GM21515 (cell line): ENCODE data around the gene AIPL1.
"Not testable (repeated sequence)": the region's sequence is repeated elsewhere in the genome, so short reads cannot be mapped to it uniquely, and the experiment has no call there.

Experiments used
- ATAC-seq: cut with Tn5 transposase; IDR thresholded peaks from one replicate; pipeline ENCODE4 v1.9.1; 2021; ENCODE audit not compliant: unreplicated experiment

The AIPL1 gene, protein sequence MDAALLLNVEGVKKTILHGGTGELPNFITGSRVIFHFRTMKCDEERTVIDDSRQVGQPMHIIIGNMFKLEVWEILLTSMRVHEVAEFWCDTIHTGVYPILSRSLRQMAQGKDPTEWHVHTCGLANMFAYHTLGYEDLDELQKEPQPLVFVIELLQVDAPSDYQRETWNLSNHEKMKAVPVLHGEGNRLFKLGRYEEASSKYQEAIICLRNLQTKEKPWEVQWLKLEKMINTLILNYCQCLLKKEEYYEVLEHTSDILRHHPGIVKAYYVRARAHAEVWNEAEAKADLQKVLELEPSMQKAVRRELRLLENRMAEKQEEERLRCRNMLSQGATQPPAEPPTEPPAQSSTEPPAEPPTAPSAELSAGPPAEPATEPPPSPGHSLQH

DNA sequence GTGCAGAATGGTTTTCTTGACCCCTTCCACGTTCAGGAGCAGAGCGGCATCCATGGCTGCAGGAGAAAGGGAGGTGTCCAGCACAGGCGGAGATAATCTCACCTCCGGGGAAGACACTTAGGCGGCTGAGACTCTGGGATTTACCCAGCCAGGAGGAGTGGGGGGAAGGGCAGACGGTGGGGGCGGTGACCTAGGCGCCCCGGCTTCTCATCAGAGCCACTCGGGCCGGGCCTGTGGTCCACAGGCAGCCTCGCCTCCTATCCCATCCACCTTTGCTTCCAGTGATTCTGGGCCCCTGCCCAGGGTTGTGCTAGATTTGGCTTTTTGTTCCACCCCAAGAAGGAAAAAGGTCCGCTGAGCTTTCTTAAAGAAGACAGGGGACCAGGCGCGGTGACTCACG, at the start of gene AIPL1:
Gene AIPL1 (minus strand): TSS at position 71 of the 400 bp plus-strand sequence. CDS start 17 bp downstream, at position 54.
- ATAC-seq, result no peak

DNA sequence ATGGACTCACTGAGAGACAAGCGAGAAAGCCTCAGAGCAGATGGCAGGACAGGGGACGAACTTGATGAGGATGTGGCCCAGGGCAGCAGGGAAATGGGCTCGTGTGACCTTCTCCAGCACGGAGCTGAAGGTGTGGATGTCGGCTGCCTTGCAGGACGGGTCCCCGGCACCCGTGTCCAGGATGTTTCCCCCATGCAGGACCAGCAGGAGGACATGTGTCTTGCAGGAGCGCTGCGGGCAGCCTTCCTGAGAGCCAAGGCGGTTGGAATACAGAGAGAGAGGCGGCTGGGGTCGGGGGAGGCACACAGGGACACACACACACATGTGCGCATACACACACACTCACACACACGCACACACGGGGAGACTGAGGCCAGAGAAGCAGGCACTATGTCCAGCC, 48.6 kb upstream of the AIPL1 start:
- no peak for ATAC-seq

DNA sequence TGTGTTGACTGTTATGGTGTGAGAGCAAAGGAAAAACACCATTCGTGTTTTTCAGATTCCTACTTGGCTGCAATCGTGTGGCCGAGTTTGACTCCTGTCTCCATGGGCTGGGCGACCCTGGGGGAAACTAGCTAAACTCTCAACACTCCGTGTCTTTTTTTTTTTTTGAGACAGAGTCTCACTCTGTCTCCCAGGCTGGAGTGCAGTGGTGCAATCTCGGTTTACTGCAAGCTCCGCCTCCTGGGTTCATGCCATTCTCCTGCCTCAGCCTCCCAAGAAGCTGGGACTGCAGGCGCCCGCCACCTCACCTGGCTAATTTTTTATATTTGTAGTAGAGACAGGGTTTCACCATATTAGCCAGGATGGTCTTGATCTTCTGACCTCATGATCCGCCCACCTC, 47.9 kb upstream of the AIPL1 start:
- not testable (repeated sequence) for ATAC-seq

DNA sequence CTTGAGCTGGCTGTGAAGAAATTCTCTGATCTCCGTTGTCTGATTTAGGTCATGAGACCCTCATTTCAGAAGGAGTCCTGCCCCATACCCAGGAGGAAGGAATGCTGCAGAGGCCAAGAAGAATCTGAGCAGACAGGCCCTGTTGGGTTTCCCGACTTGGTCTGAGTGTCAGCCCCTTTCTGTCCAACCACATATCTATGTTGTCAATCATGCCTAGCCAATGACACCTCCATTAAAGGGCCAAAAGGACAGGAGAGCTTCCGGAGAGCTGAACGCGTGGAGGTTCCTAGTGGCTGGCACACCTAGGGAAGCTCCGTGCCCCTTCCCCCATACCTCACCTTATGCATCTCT, 47.2 kb upstream of the AIPL1 start:
- no peak for ATAC-seq

DNA sequence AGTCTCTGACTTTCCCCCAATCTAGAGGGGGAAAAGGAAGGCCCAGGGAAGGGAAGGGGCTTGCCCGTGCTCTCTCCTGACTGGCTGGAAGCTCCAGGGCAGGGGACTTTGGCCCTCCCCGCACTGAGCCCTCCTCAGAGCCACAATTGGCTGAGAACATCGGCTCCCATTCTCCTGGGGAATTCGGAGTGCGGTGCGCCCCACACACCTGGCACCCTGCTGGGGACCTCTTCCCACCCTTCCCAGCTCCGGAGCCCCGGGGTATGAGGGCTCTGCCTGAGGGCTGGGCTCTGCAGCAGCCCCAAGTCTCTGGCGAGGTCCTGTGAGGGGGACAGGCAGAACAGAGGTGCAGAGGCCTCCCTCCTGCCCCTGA, 45.4 kb upstream of the AIPL1 start:
- ATAC-seq, result no peak

DNA sequence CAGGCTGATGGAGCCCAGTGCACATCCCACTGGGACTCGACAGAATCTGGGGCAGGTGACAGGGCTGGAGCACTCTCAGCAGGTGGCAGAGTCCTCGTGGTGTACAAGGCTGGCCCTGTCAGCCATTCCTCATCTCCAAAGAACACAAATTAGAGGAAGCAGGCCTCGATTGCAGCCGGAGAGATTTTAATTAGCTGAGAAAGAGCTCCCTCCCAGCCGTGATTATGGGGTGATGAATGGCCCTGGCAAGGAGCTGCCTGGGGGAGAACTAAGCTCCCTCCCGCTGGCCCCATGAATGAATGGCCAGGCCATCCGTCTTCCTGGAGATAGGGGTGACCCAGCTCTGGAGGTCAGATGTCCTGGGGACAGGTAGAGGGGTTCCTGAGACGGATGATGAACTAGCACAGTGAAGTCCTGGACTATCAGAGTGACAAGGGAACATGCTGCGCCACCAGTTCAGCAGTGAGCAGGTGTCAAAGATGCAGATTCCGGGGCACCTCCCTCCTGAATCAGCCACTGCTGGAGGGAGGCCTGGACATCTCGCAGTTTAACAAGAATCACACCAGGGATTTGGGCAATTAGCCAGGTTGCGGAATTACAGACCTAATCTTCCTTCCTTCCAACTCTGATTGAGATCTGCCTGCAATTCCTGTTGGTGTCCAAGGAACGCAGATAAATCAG, 44.8 kb upstream of the AIPL1 start:
- no peak for ATAC-seq

DNA sequence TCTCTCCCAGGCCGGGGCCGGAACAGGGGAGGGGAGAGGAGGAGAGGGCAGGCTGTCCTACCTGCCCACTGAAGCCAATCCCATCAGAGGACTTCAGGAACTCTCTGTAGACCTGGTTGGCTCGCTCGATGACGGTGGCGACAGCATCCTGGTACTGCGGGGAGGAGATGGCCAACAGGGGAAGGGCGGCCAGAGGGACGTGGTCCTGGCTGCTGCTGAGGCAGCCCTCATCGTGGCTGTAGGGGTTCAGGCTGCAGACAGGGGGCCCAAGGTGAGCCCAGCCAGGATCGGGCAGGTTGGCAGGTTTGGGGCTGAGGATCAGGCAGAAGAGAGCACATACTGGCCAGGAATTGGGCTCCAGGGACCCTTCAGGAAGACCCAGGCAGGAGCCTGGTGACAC, 43.6 kb upstream of the AIPL1 start:
- ATAC-seq, result no peak

DNA sequence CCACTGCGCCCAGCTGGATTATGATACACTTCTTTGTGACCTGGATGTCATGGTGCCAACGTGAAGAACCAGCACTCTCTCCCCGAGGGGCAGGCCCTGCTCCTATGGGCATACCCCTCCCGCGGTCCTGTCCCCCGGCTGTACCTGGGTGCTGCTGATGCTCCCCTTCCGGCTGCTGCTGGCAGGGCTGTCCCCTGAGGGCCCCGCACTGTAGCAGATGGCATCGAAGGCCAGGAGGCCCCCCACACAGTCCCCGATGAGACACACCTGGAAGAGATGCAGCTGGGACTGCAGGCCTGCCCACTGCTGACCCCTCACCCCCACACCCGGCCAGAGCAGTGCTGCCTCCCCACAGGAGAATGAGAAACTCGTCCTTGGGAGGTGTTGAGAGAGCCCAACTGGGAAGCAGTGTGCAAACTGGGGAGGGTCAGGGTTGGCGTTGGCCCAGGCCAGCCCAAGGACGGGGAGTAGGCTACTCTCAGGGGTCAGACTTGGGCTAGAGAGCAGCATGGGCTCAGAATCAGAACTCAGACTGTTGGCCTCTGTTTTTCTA, 43.0 kb upstream of the AIPL1 start:
- no peak for ATAC-seq

DNA sequence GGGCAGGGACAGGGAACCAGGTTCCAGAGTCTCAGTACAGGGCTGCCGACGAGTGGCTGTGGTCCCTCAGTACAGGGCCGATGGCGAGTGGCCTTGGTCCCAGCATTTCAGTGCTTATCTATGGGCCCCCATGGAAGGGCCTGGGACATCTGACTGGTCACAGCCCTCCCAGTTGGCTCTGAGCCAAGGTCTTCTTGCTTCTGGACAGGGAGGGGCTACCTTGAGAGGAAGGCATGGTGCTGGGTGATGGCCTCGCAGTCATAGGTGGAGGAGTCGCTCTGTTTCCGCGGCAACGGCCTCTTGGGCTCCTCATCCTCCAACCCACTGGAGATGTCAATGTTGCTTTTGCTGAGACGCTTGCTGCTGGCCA, 41.9 kb upstream of the AIPL1 start:
- ATAC-seq, result no peak

DNA sequence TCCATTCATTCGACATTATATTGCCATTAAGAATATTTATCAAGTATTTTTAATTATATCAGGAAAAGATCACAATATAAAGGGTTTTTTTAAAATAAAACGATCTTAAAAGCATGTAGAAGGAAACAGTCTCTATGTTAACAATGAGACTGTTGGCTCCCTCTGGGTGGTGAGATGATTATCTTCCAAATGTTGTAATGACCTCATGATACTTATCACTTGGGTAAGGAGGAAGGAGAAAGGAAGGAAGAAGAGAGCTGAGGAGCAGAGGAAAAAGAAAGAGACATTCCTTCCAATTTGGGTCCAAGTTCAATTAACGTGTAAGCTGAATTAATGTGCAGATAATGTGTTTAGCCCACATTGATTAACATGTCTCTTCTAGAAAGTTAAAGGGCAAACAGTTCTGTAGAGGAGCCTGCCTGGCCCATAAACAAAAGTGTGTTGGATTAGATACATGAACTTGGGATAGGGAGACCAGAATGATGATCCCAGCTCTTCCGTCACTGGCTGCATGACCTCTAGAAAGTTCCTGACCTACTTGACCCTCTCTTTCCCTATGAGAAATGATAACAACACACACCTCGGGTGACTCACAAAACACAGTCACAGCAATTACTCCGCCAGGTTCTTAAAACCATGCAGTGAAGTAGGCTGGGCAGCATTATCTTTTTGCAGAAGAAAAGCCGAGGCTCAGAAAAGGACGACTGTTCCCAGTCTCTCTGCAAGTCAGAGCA, 41.3 kb upstream of the AIPL1 start:
- ATAC-seq, result no peak

DNA sequence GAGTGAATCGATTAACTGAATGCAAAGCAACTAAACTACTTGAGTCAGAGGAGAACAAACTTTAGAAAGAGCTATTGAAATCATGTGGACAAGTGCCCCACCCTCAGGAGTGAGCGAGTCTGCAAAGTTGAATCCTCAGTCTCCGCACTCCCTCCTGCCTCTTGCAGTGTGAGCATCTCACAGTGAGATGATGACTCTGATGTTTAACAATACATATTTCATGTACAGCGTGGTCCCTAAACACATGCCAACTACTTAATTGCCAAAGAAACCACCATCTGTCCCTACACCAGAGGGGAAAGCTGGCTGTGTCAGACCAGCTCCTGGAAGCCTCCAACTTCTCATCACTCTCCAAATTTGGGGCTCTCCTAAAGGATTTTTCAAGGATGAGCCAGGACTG, 40.5 kb upstream of the AIPL1 start:
- no peak for ATAC-seq

DNA sequence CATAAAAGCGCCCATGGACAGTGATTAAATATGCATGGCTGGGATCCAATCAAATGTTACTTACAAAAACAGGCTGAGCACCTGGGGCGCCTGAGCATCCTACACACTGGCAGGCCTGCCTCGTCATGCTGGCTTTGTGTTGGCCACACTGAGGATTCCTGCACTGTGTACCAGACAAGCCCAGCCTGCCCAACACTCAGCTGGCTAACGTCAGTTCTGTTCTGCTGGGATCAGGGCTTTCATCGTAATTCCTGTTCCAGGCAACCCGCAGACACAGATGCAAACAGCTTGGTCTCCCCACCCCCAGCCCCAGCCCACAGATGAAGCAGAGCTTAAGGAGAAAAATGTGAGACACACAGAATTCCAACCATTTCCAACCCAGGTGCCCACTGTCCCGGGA, 40.0 kb upstream of the AIPL1 start:
- no peak for ATAC-seq

DNA sequence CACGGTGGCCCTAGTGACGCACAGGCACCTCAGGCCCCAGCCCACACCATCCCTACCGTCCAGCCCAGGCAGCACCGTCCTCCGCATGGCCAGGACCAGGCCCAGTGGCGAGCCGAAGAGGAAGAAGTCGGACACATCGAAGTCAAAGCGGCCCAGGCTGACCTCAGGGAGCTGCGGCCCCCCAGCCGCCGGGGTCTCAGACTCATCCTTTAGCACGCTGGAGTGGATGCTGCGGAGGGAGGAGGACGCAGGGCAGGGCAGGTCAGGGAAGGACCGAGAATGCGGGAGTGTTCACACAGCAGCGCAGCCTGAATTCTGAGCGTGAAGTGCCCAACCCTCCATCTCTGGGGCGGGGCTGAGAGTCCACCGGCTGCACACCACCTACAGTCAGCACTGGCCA, 39.5 kb upstream of the AIPL1 start:
- no peak for ATAC-seq

DNA sequence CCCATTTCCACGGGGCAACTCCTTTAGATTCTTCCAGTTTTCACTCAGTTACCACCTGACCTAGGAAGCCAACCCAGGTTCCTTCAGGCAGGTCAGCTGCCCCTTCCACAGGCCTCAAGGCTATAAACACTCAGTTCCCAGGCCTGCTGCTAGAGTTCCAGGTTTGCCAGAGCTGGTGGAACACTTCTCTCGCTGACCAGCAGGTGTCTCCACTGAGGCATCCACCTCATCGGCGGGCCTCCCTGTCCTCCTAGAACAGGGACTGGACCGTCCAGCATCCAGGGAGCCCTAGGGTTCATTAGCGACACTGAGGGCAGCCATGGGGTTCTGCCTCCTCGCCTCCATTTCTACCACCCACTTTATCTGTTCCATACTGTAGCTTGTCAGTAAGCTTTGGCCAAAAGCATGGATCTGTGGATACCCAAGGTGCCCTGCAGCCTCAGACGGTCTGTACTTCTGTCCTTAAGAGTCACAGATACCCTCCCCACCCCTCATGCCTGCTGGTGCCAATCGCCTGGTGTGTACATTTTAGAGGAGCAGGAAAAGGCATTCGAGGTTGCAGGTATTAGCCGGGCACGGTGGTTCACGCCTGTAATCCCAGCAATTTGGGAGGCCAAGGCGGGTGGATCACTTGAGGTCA, 38.3 kb upstream of the AIPL1 start:
- no peak for ATAC-seq

DNA sequence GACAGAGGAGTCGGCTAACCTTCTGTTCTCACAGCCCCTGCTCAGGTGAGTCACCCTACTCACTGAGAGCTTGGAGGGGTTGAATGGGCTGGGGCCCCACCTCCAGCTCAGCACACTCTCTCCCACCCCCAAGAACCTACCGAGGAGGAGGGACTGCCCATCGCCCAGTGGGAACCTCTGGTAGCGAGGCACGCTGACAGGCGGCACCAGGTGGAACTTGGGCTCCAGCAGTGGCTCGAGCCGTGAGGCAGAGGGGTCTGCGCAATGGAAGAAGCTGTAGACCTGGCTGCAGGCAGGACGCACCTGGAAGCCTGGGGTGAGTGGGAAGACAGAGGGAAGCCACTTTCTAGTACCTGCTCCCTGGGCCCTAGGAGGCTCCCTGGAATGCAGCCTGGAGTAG, 37.6 kb upstream of the AIPL1 start:
- no peak for ATAC-seq

DNA sequence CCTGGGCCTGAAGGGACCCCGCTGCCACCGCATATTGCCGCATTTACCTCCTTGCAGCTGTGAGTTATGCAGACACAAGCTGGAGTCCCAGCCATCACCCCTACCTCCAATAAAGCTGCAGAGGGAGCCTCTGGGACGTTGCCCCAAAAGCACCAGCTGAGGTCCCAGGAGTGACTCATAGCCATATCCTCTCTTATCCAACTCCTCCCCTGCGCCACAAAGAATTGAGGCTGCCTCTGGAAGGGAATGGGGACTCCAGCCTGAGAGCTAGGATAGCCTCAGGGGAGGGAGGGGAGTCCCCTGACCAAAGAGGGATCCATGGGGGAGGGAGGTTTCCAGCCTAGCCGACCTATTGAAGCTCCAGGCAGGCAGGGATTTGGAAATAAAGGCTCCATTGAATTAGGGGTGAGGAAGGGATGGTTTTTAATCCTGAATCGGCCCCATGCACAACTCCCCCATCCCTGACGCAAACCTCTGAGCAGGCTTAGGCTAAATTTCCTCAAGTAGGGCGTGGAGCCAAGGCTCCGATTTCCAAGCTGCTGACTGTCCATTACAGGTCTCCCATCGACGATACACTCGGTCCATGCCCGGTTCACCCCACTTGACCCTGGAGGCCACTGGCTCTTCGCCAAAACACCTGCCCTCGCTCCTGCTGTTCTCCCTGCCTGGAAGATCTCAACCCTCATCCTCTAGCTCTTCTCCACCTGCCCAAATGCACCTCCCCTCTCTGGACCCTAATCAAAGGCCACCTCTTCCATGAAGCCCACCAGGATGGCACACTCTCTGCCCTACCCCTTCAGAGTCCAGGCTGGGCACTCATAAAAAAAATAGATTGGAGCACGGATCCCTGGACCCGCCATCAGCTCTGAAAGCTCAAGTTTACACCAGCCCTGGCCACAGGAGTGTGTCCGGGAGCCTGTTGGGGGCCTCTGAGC, 36.9 kb upstream of the AIPL1 start:
- no peak for ATAC-seq

DNA sequence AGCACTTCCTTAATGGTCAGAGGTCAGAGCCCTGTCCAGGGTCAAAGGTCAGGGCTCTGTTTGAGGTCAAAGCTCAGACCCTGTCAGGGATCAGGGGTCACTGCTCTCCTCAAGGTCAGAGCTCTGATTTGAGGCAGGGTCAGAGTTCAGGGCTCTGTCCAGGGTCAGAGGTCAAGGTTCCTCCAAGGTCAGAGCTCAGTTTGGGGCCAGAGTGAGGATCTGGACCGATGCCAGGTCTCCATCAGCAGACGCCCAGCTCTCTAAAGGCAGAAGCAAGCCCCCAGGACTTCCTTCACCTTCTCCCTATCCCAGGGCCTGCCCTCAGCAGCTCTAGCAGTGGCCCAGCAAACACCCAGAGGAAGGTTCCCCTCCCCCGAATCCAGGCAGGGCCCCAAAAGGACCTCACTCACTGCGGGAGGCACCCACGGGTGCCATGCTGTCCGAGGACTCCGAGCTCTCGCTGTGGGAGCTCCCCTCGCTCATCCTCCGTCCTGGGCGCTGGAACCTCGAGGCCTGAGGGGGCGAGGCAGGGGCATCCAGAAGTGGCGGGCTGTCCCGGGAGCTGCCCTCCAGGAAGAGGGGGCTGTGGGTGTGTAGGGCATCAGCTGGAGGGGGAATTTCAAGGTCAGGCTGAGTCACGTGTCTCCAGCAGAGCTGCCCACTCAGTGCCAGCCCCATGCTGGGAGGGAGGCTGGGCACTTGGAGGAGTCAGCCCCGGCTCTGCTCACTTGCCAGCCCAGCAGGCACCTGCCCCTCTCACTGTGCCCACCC, 36.0 kb upstream of the AIPL1 start:
- no peak for ATAC-seq

DNA sequence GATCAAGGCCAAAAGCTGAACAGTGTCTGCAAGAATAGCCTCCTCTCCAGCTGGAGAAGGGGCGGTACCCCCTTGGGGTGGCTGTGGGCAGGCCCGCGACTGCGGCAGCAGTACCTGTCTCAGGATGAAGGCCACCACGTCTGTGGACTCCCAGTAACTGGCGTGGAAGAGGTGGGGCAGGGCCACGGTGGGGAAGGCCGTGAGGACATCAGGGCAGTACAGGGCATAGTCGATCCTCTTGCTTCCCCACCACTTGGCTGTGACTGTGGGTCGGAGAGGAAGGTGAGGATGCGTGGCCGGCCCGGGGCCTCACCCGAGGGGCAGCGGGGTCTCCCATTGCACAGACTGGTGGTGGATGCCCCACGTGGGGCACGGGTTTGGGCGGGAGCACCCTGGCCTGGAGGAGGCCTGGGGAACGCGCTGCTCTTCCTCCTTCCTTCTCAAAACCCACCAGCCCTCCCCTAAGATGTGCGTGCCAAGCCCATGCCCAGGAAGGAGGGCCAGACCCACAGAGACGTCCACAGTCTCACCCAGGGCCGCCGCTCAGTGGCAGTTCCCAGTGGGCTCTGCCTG, 35.3 kb upstream of the AIPL1 start:
- ATAC-seq, result no peak
